ENCODE measurements around the gene PALMD.

Gene PALMD

GRCh38 chr1:99645699-99646531 lies at the start of gene PALMD:
TSS of gene PALMD (plus strand) at chr1:99646113. CDS start at chr1:99646318, 205 bp downstream.
- no peak for DNase-seq (ENCODE audit: low read depth in 2 of 2)

GRCh38 chr1:99598738-99599411 lies 47.0 kb upstream of the PALMD start:
- no peak for DNase-seq (ENCODE audit: low read depth in 2 of 2)

GRCh38 chr1:99599678-99600175 lies 46.2 kb upstream of the PALMD start:
- no peak for DNase-seq (ENCODE audit: low read depth in 2 of 2)

GRCh38 chr1:99600782-99601181 lies 45.1 kb upstream of the PALMD start:
- DNase-seq (ENCODE audit: low read depth in 2 of 2), result no peak

DNA sequence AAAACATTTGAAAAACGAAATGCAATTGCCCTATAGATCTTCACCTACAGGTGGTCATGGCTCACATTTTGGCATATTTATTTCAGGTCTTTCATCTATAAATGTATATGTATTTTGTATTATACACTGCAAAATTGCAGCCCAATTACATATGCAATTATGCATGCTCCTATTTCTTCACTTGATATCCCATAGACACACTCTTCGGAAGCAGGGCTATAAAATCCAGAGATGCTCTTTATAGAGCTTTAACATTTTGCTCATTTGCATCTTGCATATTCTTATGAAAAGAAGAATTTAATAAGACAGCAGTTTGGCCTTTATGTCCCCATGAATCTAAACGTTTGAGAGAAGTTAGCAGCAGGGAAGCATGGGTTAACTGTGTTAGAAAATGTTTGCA lies 44.7 kb upstream of the PALMD start:
- no peak for DNase-seq (ENCODE audit: low read depth in 2 of 2)

DNA sequence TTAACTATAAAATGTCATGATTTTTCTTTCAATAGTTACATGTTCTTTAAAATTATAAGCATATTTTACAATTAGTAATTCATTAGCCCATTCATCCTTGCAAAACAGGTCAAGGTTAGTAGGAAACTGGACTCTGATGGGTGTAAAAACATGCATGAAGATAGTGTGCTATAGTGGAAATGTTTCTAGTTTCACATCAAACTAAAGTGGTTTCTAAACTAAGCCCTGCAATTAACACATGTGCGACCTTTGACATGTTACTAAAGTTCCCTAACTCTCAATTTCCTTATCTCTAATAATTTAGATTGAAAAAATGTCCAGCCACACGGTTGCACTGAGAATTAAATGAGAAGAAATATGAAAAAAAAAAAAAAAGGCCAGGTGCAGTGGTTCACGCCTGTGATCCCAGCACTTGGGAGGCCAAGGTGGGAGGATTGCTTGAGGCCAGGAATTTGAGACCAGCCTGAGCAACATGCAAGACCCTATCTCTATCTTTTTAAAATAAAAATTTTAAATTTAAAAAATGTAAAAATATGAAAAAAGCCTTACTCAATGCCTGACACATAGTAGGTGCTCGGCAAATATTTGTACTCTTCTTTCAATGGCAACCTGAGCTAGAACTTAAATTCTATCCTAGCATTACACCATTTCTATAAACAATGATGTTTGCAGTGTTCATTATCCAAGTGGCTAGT lies 44.1 kb upstream of the PALMD start:
- no peak for DNase-seq (ENCODE audit: low read depth in 2 of 2)

DNA sequence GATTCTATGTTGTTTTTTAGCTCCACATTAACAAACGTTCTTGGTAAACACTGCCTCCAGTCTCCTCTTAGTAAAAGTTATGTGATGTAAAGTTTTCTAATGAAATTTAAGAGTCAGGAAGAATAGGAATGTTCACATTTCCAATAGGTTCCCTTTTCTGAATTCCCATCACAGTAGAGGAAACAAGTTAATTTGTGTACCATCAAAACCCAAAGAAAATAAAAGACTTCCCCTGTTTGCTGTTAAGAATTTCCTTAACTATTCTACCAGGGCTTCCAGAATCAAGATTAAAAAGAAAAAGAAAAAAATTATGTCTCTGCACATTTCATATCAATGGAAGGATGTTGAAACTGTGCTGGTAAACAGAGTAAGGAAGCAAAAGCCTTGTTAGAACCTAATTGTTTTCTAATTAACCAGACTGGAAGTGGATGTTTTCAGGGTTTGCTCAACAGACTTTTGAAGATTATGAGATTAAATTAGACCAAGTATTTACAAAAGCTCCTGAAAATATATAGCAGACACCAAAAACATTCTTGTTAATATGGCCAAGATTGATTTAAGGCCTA lies 43.4 kb upstream of the PALMD start:
- no peak for DNase-seq (ENCODE audit: low read depth in 2 of 2)

DNA sequence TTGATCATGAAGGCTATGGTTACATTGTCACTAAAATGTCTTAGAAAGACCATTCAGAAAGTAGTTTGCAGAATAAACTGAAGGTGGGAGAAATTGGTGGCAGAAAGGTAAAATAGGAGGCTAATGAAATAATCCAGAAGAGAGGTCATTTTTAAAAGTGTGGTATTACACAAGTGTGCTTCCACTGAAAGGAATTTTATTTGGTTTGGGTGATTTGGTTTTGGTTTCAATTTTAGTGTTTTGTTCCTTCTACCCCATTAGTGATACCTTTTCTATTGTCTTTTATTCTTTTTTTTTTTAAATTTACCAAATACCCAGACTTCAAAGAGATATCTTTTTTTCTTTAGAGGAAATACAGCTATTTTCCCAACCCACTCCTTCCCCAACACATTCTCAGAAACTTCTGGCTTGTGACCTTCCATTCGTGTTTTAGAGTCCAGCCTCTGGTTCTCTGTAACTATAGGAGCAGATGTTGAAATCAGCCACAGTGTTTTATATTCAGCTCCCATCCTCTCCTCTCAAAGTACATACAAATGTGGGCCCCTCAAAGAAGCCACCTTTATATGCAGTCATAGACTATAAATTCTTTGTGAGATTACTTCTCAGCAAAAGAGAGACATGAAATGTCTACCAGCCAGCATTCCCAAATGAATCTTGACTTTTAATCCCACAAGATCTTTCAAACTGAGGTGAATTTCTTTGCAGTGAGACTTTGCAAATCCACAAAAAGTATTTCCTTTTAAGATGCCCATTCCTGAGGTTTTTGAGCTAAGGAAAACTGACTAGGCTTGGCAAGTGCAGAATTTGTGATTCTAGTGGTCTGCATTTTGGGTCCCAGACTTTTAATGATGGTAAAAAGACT lies 42.0 kb upstream of the PALMD start:
- DNase-seq (ENCODE audit: low read depth in 2 of 2), result no peak

- DNase-seq (ENCODE audit: low read depth in 2 of 2), result no peak
These were observed 39.6 kb upstream of the PALMD start for GRCh38 chr1:99606306-99606705.

DNA sequence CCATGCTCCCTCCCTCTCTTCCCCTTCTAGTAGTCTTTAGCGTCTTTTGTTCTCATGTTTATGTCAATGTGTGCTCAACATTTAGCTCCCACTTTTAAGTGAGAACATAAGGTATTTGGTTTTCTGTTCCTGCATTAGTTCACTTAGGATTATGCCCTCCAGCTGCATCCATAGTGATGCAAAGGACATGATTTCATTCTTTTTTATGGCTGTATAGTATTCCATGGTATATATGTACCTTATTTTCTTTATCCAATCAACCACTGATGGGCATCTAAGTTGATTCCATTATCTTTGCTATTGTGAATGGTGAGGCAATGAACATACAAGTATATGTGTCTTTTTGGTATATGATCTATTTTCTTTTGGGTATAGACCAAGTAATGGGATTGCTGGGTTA lies 38.3 kb upstream of the PALMD start:
- DNase-seq (ENCODE audit: low read depth in 2 of 2), result no peak

- no peak for DNase-seq (ENCODE audit: low read depth in 2 of 2)
These were observed 37.9 kb upstream of the PALMD start for GRCh38 chr1:99608058-99608457.

GRCh38 chr1:99613716-99614115 lies 32.2 kb upstream of the PALMD start:
- DNase-seq (ENCODE audit: low read depth in 2 of 2), result no peak

GRCh38 chr1:99614728-99615127 lies 31.2 kb upstream of the PALMD start:
- no peak for DNase-seq (ENCODE audit: low read depth in 2 of 2)

- DNase-seq (ENCODE audit: low read depth in 2 of 2), result no peak
These were observed 26.3 kb upstream of the PALMD start for GRCh38 chr1:99619583-99619982.

GRCh38 chr1:99621340-99621901 lies 24.5 kb upstream of the PALMD start:
- no peak for DNase-seq (ENCODE audit: low read depth in 2 of 2)

DNA sequence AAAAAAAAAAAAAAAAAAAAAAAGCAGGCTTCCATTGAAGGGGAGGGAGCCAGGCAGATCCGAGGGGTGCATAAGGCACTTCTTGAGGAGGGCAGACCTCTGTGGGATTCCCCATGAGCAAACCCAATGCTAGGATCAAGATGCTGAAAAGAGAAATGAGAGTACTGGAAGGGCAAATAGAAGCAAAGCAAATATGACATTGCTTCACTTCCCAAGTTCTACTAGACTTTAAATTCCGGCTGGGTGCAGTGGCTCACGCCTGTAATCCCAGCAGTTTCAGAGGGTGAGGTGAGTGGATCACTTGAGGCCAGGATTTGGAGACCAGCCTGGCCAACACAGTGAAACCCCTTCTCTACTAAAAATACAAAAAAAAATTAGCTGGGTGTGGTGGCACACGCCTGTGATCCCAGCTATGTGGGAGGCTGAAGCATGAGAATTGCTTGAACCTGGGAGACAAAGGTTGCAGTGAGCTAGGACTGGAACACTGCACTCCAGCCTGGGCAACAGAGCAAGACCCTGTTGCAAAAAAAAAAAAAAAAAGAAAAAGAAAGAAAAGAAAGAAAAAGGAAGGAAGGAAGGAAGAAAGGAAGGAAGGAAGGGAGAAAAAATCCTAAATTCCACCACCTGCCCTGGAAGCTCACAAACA lies 23.1 kb upstream of the PALMD start:
- DNase-seq (ENCODE audit: low read depth in 2 of 2), result no peak

- DNase-seq (ENCODE audit: low read depth in 2 of 2), result no peak
These were observed 22.4 kb upstream of the PALMD start for GRCh38 chr1:99623554-99623953.

GRCh38 chr1:99627615-99628014 lies 18.3 kb upstream of the PALMD start:
- DNase-seq (ENCODE audit: low read depth in 2 of 2), result no peak

- no peak for DNase-seq (ENCODE audit: low read depth in 2 of 2)
These were observed 16.7 kb upstream of the PALMD start for GRCh38 chr1:99629164-99629563.

DNA sequence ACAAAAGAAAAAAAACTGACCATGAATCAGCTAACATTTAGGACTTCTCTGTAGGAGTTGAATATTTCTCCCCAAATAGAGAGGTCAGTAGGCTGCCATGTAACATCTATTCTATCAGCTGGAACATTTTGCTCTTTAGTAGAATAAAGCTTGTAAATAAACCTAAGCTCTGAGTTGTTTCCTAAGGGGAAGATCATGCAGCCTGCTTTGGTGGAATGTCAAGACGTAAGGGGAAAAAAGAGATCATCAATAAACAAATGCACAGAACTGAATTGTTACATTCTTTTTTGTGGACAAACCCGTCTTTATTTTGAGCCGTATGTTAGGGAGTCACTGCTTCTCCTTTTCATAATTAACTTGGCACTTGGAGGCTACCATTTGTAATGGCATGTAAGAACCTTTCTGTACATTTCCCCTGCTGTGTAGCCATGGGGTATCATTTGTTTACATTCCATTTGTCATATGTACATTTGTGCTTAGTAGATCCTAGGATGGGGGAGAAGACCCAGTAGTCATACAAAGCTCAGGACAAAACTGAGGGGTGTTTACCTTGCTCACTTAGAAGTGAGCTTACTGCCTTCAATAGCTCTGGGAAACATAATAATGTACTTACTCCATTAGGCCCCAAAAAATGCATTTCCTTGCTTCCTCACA lies 10.8 kb upstream of the PALMD start:
- DNase-seq (ENCODE audit: low read depth in 2 of 2), result no peak

Measured in stimulated activated CD4-positive, alpha-beta T cell treated with anti-CD3 and anti-CD28 coated beads, Interleukin-12 subunit alpha, Interleukin-12 subunit beta, amount 100 ng/mL, for 24 hours (primary cell).